HG03354 (cell line): ENCODE data around the gene COL11A2.

Source experiments
- ATAC-seq: cut with Tn5 transposase; IDR thresholded peaks from one replicate; pipeline ENCODE4 v1.9.1; 2021; ENCODE audit warnings: mild to moderate bottlenecking; ENCODE audit not compliant: unreplicated experiment, poor library complexity, severe bottlenecking

Gene COL11A2

DNA sequence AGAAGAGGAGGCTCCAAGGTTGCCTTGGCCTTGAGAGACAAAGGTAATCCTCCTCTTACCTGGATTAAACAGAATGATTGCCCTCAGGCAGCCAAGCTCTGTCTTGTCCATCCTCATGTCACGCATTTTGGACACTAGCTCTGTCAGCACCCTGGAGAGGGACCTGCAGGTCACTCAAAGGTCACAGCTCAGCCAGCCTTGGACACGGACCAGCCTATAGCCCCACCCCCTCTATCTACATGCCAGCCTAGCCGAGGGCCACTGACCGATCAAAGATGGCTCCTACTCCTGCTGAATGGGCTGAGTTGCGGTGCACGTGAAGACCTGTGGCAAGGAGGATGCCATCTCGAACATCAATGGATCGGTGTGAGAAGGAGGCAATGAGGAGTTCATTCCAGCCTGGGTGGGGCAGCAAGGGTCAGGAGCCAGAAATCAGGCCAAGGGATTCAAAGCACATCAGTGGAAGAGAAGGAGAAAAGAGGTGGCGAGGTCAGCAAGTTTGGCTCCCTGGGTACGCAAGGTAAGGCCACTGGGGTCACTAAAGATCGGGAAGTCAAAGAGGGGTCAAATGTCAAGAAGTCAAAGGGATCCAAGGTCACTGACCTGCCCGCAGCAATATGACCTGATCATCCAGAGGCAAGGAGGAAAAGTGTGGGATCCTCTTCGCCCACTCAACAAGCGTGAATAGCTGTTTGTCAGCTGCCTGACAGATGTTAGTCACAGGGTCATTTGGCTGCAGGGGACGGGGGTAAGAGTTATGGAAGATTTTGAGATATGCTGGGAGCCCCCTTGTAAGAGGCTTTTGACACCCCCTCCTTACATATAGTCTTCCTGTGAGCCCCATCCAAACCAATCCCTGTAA is 3.3 kb upstream of the COL11A2 start:
- no peak for ATAC-seq

- no peak for ATAC-seq
Measured at GRCh38 chr6:33194431-33194979, 2.2 kb upstream of the COL11A2 start.

DNA sequence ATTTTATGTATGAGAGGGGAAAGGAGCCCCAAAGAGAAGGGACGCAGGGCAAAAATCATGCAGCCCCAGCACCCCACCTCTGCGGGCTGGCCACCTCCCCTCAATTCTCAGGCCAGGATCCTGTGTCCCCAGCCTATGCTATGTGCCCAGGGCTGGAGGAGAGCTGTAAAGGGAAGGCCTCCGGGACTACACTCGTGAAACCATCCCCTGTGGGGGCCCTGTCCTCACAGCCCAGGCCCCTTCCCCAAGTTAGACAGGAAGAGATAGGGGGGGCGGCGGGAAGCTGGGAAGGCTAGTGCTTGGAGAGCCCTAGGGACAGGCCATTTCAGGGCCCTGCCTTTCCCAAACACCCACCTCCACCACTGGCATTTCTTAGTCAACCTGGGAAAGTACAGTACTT is 1.4 kb upstream of the COL11A2 start:
- no peak for ATAC-seq

- no peak for ATAC-seq
Measured at GRCh38 chr6:33192671-33193602, 670 bp upstream of the COL11A2 start.

DNA sequence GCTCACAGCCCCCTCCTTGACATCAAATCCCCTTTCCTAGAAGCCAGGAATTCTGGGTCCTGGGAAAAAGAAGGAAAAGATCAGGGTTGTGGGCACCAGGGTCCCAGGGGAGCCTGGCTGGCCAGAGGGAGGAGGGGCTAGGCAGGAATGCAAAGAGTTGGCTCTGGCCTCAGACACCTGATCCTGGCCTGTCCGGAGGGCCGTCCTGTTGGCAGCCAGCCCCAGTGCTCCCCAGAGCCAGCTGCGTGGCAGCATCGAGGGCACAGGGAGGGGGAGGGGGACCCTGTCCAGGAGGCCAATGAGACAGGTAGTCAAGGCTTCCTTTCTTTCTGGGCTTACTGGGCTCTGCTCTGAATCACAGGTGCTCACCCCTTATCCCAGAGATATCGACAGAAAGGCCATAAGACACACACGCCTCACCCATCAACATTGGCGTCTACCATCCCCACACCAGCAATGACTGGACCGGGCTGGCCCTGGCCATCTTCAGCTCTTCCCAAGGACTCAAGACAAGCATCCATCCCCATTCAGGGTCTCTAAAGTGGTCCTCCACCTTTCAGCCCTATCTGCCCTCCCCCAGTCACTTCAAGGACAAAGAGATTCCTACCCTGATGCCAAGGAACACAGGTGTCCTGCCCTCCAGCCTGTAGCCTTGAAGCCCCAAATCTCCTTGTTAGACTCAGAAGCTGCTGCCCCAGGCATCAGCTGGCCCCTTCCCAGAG is 723 bp downstream of the COL11A2 start:
- no peak for ATAC-seq

GRCh38 chr6:33190504-33191107 is 1.7 kb downstream of the COL11A2 start:
- no peak for ATAC-seq

DNA sequence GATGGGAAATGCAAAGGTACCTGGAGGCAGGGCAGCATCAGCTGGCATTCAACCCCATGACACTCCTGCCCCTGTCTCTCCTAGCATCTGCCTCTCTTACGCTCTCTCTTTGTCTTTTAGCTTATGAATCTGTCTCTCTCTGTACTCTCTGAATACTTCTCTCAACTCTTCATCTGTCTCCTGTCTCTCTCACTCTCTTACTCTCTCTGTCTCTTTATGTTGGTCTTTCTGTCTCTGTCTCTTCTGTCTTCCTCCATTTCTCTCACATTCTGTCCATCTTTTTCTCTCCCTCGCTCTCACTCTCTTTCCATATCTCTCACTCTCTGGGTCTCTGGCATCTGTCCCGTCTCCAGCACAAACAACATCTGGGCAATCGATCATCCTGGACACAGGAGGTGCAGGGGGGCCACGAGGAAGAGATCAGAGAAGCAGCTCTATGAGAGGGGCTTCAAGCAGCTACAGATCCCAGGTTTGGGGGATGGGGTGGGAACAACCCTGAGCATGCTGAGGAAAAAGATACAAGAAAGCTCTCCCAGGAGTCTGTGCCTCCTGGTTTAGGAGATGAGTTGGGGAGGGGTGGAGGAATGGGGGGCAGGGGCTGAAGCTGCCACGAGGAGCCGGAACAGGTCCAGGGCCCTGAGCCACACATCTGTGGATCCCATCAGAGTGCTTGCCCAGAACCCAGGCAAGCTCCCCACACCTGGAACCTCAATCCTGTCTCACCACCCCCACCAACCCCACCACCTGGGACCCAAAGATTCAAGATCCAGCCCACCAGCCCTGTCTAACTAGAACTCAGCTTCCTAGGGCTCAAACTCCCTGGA is 2.4 kb downstream of the COL11A2 start:
- ATAC-seq = no peak

GRCh38 chr6:33189164-33189563 is 3.1 kb downstream of the COL11A2 start:
- ATAC-seq = no peak

- ATAC-seq = no peak
Measured at GRCh38 chr6:33187809-33188208, 4.5 kb downstream of the COL11A2 start.

- no peak for ATAC-seq
Measured at GRCh38 chr6:33185654-33186187, 6.5 kb downstream of the COL11A2 start.

DNA sequence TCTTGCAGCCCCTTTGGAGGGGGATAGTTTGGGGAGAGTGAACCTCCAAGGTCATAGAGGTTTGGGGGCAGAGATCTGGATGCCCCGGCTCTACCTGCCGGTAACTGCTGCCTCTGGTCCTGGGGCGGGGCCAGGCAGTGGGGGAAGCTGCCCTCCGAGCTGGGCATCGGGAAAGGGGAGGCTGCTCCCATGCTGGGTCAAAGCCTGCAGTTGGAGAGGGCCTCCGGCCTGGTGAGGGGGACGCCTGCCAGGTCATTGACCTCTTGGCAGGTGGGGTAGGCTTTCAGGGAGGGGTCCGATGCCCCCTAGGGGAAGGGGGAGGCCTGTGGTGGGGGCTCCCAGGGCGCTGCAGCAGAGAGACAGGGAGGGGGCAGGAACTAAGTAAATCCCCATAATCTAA is 7.1 kb downstream of the COL11A2 start:
- ATAC-seq = no peak

GRCh38 chr6:33183071-33183683 is 9.1 kb downstream of the COL11A2 start:
- ATAC-seq = no peak

GRCh38 chr6:33181141-33181540 is 11.1 kb downstream of the COL11A2 start:
- ATAC-seq = no peak

DNA sequence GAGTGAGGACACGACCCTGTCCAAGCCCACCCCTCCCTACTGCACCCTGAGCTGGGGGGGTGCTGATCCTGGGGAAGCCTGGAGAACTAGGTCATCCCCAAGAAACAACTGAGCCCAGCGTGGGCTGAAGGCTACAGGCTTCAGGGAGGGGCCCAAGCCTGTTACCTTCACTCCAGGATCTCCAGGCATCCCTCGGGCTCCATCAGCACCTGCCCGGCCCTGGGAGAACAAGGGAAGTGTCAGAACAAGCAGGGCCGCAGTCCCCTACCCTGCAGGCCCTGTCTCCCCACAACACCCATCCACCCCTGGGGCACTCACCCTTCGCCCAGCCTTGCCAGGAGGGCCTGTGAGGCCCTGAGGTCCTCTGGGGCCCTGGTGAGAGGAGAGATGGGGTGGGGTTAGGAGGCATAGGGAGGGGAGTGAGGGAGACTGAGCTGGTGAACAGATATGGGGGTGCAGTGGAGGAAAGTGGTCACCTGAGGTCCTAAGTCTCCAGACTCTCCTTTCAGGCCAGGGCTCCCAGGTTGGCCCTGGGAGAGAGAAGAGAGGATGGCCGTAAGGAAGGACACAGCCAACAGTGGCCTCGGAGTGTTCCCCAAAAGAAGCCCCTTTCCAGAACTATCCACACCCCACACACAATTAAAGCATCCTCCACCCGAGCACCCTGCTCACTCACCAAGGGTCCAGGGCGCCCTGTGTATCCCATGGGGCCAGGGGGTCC is 13.4 kb downstream of the COL11A2 start:
- no peak for ATAC-seq

GRCh38 chr6:33177552-33178446 is 14.5 kb downstream of the COL11A2 start:
- no peak for ATAC-seq

GRCh38 chr6:33176906-33177305 is 15.4 kb downstream of the COL11A2 start:
- no peak for ATAC-seq
